ENCODE results near the gene BMP8A. TPM values are rescaled to one million over a fixed set of nuclear protein-coding genes. Genes with fewer than 3 reads are reported as not detected.
"Not testable (repeated sequence)": the region's sequence is repeated elsewhere in the genome, so short reads cannot be mapped to it uniquely, and the experiment has no call there.

The BMP8A gene, protein sequence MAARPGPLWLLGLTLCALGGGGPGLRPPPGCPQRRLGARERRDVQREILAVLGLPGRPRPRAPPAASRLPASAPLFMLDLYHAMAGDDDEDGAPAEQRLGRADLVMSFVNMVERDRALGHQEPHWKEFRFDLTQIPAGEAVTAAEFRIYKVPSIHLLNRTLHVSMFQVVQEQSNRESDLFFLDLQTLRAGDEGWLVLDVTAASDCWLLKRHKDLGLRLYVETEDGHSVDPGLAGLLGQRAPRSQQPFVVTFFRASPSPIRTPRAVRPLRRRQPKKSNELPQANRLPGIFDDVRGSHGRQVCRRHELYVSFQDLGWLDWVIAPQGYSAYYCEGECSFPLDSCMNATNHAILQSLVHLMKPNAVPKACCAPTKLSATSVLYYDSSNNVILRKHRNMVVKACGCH
- total RNA-seq: under 1 TPM in 1 of 3 donors, not detected in 2; 0.33 TPM

GRCh38 chr1:39491146-39491921 lies at the start of gene BMP8A:
BMP8A (plus strand) TSS chr1:39491636; CDS start chr1:39491992, 356 bp downstream.
- no peak for DNase-seq (ENCODE audit: low spot score in 2 of 2)
- Histone ChIP-seq H3K4me3 (peak within 1 kb of the TSS; percentile 17 to 75 (median 52)), H3K4me1 (peaks cover 0 to 8% of the 10 kb centered on the region in 2 donors), H3K27me3 (peaks cover 0 to 7% of the 10 kb centered on the region in 2 donors), H3K9me3 (no peaks in the 10 kb centered on the region), H3K36me3 (no peaks in the 10 kb centered on the region), H3K27ac (no peak within 1 kb of the TSS)
- intact Hi-C loops (cut with DNase I; ENCODE audit: low total_unique reads): no loop called here
- TF ChIP-seq, protein P1, sequence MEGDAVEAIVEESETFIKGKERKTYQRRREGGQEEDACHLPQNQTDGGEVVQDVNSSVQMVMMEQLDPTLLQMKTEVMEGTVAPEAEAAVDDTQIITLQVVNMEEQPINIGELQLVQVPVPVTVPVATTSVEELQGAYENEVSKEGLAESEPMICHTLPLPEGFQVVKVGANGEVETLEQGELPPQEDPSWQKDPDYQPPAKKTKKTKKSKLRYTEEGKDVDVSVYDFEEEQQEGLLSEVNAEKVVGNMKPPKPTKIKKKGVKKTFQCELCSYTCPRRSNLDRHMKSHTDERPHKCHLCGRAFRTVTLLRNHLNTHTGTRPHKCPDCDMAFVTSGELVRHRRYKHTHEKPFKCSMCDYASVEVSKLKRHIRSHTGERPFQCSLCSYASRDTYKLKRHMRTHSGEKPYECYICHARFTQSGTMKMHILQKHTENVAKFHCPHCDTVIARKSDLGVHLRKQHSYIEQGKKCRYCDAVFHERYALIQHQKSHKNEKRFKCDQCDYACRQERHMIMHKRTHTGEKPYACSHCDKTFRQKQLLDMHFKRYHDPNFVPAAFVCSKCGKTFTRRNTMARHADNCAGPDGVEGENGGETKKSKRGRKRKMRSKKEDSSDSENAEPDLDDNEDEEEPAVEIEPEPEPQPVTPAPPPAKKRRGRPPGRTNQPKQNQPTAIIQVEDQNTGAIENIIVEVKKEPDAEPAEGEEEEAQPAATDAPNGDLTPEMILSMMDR (IDR thresholded peaks at IDR 0.05): no peak
- TF ChIP-seq POLR2AphosphoS5 (IDR thresholded peaks at IDR 0.05): no peak
- TF ChIP-seq POLR2A (IDR thresholded peaks at IDR 0.05): no peak

- H3K27me3 ChIP-seq: no peaks in the 10 kb centered on the region
- DNase-seq (ENCODE audit: low spot score in 2 of 2): no peak
- intact Hi-C loops (cut with DNase I; ENCODE audit: low total_unique reads): no loop called here
- no peaks in the 10 kb centered on the region for H3K9me3 ChIP-seq
- TF ChIP-seq POLR2A (IDR thresholded peaks at IDR 0.05) (no peak), POLR2AphosphoS5 (IDR thresholded peaks at IDR 0.05) (no peak)
- TF ChIP-seq, protein P1 (IDR thresholded peaks at IDR 0.05): no peak
- peaks cover 34% of the 10 kb centered on the region for H3K36me3 ChIP-seq
- H3K4me3 ChIP-seq: no peak overlapping the region
- H3K4me1 ChIP-seq: no peaks in the 10 kb centered on the region
- H3K27ac ChIP-seq: no peak overlapping the region
Observed at GRCh38 chr1:39441797-39442196, 49.6 kb upstream of the BMP8A start.

DNA sequence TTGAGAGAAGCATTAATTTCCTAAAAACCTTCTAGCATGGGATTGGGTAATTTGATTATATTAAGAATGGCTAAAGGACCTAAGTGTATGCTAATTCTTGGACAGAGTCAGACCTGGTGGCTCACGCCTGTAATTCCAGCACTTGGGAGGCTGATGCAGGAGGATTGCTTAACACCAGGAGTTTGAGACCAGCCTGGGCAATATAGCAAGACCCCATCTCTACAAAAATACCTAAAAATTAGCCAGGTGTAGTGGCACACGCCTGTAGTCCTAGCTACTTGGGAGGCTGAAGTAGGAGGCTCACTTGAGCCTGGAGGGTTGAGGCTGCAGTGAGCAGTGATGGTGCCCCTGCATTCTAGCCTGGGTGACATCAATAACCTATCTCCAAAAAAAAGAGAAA lies 45.9 kb upstream of the BMP8A start:
- Histone ChIP-seq H3K36me3 (peaks cover 34% of the 10 kb centered on the region), H3K9me3 (no peaks in the 10 kb centered on the region), H3K4me3 (no peak overlapping the region), H3K27me3 (no peaks in the 10 kb centered on the region), H3K4me1 (no peaks in the 10 kb centered on the region), H3K27ac (no peak overlapping the region)
- TF ChIP-seq POLR2AphosphoS5 (IDR thresholded peaks at IDR 0.05): no peak
- TF ChIP-seq, protein P1 (IDR thresholded peaks at IDR 0.05): no peak
- no peak for TF ChIP-seq POLR2A (IDR thresholded peaks at IDR 0.05)
- intact Hi-C loops (cut with DNase I; ENCODE audit: low total_unique reads): no loop called here
- no peak for DNase-seq (ENCODE audit: low spot score in 2 of 2)

DNA sequence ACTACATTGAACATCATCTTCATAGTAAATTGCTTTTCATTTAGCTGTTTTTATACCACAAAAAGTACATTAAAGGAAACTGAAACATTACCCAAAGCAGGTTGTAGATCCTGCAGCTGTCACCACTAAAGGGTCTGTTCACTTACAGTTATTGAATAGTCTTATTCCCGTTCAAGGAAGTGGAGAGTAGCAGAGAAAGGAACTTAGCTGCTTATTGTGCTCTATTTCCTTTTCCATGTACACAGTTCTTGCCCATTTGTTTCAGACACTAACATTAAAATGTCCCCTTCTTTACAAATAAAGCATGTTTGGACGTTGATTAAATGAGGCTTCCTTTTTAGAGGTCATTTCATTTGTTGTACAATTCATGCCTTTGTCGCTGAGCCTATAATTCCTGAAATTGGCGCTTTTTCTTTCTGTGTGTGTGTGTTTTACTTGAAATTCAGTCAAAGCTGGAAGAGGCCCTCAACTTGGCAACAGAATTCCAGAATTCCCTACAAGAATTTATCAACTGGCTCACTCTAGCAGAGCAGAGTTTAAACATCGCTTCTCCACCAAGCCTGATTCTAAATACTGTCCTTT lies 44.4 kb upstream of the BMP8A start:
- H3K4me1 ChIP-seq: no peaks in the 10 kb centered on the region
- H3K27me3 ChIP-seq: no peaks in the 10 kb centered on the region
- intact Hi-C loops (cut with DNase I; ENCODE audit: low total_unique reads): no loop called here
- H3K9me3 ChIP-seq: no peaks in the 10 kb centered on the region
- no peak for TF ChIP-seq POLR2AphosphoS5 (IDR thresholded peaks at IDR 0.05)
- TF ChIP-seq, protein P1 (IDR thresholded peaks at IDR 0.05): no peak
- no peak for TF ChIP-seq POLR2A (IDR thresholded peaks at IDR 0.05)
- H3K27ac ChIP-seq: no peak overlapping the region
- H3K4me3 ChIP-seq: no peak overlapping the region
- DNase-seq (ENCODE audit: low spot score in 2 of 2): no peak
- peaks cover 21% of the 10 kb centered on the region for H3K36me3 ChIP-seq

DNA sequence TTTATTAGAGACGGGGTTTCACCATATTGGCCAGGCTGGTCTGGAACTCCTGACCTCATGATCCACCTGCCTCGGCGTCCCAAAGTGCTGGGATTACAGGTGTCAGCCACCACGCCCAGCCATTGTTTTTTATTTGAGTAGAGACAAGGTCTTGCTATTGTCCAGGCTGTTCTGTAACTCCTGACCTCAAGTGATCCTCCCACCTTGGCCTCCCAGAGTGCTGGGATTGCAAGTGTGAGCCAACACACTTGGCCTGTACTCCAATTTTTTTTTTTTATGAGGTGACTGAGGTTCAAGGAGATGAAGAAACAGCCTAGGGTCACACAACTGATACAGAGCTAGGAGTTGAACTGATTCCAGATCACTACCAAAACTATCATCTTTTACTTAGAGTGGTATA lies 41.4 kb upstream of the BMP8A start:
- not testable (repeated sequence) for H3K4me3 ChIP-seq; DNase-seq (ENCODE audit: low spot score in 2 of 2); H3K4me1 ChIP-seq; H3K27me3 ChIP-seq; H3K9me3 ChIP-seq
- H3K36me3 ChIP-seq: peaks cover 19% of the 10 kb centered on the region
- intact Hi-C loops (cut with DNase I; ENCODE audit: low total_unique reads): loop anchor here (5.0 kb wide), 1 partner anchor 72 kb away; no protein-coding TSS in a partner anchor
- peak overlapping the region in 1 of 2 donors; percentile 3 for H3K27ac ChIP-seq
